GM12875 (cell line): ENCODE measurements around the gene C14orf93.
A peak's percentile ranks its signal among the peaks of the same experiment; 100 is the strongest.

Experiments used
- H3K4me3 ChIP-seq: one replicate; pipeline ENCODE4 v1.5.1; 2011; ENCODE audit warnings: low read depth, low read length, control low read depth
- TF ChIP-seq, protein P1 (sequence below): IDR thresholded peaks from 2 replicates; pipeline ENCODE4 v1.5.1; 2011; ENCODE audit warnings: low read depth, mild to moderate bottlenecking, control low read depth, inconsistent platforms, low read length, moderate library complexity, borderline replicate concordance; ENCODE audit not compliant: insufficient read depth

The C14orf93 gene, protein sequence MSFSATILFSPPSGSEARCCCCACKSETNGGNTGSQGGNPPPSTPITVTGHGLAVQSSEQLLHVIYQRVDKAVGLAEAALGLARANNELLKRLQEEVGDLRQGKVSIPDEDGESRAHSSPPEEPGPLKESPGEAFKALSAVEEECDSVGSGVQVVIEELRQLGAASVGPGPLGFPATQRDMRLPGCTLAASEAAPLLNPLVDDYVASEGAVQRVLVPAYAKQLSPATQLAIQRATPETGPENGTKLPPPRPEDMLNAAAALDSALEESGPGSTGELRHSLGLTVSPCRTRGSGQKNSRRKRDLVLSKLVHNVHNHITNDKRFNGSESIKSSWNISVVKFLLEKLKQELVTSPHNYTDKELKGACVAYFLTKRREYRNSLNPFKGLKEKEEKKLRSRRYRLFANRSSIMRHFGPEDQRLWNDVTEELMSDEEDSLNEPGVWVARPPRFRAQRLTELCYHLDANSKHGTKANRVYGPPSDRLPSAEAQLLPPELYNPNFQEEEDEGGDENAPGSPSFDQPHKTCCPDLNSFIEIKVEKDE

DNA sequence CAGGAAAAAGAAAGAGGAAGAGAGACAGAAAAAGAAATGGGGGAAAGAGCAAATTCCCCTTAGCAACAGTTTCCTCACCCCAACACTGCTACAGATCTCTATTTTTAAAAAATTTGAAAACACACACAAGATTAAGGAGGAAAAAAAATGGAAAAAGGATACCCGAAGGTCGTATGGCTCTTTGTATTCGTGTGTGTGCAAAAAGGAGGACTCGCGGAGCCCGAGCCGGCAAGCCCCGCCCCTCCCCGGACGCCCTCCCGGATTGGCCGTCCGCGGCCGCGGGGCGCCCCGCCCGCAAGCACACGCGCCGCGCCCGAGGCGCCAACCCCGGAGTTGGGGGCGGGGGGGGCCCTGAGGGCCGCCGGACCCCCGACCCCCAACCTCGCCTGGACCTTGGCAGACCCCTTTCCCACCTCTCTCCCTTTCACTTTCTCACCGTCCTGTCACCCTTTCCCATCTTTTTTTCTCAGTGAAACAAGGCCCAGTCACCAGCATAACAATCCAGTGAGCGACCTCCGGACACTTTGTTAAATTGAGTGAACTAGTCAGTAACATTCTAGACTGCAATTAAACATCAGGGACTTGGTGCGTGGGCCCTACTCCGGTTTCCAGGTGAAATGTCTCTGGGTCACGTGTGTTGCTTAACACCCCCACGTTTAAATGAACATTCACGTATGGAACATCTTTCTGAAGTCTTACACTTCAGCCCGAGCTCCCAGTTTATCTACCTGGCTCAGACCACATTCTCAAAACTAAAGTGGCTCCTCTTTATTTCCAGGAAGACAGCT is at the start of gene C14orf93:
C14orf93 (minus strand) TSS at position 205 of the 788 bp plus-strand sequence. CDS start 11,120 bp downstream, outside the sequence.
- peak within 1 kb of the TSS; percentile 37 for H3K4me3 ChIP-seq
- TF ChIP-seq, protein P1, sequence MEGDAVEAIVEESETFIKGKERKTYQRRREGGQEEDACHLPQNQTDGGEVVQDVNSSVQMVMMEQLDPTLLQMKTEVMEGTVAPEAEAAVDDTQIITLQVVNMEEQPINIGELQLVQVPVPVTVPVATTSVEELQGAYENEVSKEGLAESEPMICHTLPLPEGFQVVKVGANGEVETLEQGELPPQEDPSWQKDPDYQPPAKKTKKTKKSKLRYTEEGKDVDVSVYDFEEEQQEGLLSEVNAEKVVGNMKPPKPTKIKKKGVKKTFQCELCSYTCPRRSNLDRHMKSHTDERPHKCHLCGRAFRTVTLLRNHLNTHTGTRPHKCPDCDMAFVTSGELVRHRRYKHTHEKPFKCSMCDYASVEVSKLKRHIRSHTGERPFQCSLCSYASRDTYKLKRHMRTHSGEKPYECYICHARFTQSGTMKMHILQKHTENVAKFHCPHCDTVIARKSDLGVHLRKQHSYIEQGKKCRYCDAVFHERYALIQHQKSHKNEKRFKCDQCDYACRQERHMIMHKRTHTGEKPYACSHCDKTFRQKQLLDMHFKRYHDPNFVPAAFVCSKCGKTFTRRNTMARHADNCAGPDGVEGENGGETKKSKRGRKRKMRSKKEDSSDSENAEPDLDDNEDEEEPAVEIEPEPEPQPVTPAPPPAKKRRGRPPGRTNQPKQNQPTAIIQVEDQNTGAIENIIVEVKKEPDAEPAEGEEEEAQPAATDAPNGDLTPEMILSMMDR: no peak

DNA sequence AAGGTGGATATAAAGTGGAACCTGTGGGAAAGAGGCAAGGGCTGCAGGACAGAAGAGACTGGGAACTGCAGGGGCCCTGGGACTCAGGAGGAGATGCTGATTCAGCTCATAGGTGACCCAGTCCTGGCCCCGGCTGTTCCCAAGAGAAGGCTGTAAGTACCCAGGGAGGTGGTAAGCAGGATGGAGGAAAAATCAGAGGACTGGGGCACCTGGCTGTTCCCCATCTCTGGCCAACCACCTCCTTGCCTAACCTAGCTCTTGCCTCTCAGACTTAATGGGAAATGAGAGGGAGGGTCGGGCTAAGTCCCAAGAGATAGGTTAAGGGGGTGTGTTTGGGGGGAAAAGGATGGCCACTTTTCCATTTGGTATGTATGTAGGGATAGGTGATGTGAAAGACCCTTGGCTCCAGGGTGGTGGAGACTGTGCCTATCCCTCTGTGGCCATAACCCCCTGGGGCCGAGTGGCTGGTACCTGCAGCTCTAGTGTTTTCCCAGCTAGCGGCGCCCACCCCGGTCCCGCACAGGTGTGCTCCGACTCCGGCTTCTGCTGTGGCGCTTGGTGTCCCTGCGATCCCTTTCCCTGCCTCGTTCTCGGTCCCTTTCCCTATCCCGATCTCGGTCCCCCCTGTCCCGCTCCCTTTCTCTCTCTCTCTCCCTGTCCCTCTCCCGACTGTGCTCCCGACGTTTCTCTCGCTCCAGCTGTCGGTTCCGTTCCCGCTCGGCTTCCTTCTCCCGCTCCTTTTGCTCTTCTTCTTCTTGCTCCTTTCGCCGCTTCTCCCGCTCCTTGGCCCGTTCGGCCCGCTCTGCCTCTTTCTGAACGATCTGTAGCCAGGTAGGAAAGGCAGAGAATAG is 48.9 kb upstream of the C14orf93 start:
- TF ChIP-seq, protein P1: no peak
- H3K4me3 ChIP-seq: no peak overlapping the region

DNA sequence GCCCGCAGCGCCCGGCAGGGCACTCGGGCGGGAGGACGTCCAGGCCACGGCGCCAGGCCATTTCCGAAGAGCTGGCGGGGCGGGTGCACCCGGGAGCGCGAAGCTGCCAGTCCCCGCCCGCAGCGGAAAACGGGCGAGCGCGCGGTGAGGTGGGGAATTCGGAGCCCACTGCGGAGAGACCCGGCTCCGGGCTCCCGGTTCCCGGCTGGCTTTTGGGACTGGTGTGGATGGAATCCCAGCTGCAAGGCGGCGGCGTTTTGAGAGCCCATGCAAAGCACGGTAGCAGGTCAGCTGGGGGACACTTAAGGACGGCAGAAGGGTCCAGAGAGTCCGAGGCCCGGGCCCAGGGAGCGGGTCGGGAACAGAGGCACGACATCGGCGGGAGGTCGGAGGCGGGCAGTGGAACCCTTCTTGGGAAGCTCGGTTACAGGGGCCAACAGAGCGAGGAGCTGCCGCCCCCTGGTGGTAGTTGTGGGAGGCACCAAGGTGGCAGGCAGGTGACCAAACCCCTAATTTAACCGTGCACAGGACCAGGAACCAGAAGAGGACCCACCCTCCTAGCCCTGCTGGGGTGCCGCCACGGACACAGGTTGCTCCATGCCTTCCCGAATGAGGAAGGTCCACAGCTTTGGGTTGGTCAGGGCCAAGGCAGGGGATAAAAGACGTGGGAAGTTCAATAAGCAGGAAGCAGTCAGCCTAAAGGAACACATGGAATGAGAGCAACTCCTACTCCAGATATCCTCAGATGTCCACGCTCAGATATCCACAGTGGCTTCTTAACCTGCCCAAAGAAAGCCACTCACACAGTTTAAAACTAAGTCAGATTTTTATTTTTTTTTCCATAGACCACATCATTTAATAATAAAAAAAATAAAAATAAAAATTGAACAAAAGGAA is 48.1 kb upstream of the C14orf93 start:
- peak overlapping the region; percentile 36 for H3K4me3 ChIP-seq
- TF ChIP-seq, protein P1: peak; percentile 96

DNA sequence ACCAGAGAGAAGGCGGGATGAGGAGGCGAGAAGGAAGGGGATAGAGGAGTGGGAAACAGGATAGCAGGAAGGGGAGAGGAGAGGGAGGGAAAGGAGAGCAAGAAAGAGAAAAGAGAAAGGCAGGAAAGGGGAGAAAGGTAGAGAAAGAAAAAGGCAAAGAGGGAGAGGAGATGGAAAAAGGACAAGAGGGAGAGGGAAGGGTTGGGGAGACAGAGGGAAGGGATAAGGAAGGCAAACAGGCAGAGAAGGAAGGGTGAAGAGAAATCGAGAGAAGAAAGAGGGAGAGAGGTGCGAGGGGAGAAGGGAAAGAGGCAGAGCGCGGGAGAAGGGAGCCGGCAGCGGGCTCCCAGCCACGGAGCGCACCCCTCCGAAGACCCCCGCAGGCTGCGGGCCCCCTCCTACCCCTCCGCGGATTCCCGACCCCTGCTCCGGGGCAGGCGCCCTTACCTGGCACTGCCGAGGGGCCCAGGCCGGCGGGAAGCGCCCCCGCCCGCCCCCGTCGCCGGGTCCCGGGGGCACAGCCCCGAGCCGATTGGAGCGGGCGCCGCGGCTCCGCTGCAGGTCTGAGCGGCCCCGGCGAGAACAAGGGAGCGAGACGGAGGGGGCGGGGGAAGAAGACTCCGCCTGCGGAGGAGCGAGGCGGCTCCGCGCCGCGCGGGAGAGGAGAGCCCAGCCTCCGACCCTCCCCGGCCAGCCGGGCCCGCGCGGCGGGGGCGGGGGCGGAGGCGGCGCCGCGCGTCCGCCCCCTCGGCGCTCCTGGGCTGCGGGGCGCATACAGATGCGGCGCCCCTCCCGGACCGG is 47.2 kb upstream of the C14orf93 start, which contains the start of gene CDH24:
CDH24 (minus strand) TSS at position 565 of the 801 bp plus-strand sequence. CDS start 1,787 bp downstream, outside the sequence.
- H3K4me3 ChIP-seq: peak within 1 kb of the TSS; percentile 36
- TF ChIP-seq, protein P1: no peak

DNA sequence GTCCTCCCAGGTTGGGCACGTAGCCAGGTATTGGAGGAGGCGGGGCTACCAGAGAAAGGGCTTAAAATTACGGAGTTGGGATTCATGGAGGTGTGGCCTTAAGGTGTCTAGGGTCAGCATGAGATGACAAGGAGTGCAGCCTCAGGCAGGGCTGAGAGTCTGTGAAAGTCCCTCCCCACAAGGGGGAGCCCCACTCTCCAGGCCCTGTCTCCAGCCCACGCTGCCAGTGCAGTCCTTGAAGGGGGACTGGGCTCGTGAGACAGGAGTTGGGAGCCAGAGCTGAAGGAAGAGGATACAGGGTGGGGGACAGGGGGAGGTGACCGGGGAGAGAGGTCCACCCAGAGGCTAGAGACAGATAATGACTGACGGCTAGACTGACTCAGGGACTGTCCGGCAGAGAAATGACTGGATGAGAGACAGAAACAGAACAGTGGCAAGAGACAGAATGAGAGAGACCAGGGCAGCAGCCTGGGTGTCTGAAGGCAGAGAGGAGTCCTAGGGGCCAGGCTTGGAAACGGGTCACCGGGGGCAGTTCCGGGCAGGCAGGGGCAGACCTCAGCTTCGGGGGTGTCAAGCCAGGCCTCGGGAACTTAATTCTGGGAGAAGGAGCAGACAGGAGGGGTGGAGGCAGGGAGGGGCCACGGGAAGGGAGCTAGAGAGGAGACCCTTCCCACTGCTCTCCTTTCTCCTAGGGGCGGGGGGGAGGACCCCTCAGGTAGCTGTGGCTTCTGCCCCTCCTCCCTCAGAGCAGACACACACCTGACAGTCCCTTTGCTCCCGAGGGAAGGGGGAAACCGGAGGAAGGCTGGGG is 46.4 kb upstream of the C14orf93 start:
- no peak overlapping the region for H3K4me3 ChIP-seq
- TF ChIP-seq, protein P1: peak; percentile 94
